WTC11 (cell line): ENCODE data around the gene PLPPR3. TPM values are rescaled to one million over a fixed set of nuclear protein-coding genes. Genes with fewer than 3 reads are reported as not detected.
"Not testable (repeated sequence)": the region's sequence is repeated elsewhere in the genome, so short reads cannot be mapped to it uniquely, and the experiment has no call there.

Experiments used
- ATAC-seq: fragments of 200-7000 bp; cut with Tn5 transposase; 2 replicates; pipeline ENCODE4 v1.10.0; 2021; ENCODE audit warnings: mild to moderate bottlenecking, moderate library complexity
- CTCF ChIA-PET: fragments of 300-600 bp; sonication (Branson Sonifier 250); formaldehyde crosslinking; loops from one replicate; lab custom pipeline; 2021; ENCODE audit warnings: antibody characterized with exemption; lab: Charles Lee
- POLR2A ChIA-PET: fragments of 350-600 bp; sonication (Branson Sonifier 250); formaldehyde crosslinking; loops from one replicate; lab custom pipeline; 2021; ENCODE audit warnings: antibody characterized with exemption; lab: Charles Lee
- DNase-seq: peaks from one replicate; pipeline ENCODE4 v3.0.0; 2021; ENCODE audit warnings: low spot score
- H3K27ac Mint-ChIP-seq: 2 replicates; pipeline ENCODE4 v1.8.0; 2021; ENCODE audit warnings: mixed read lengths
- H3K27me3 Mint-ChIP-seq: 2 replicates; pipeline ENCODE4 v1.8.0; 2021; ENCODE audit warnings: low read depth, mild to moderate bottlenecking, moderate library complexity, mixed read lengths
- H3K36me3 Mint-ChIP-seq: 2 replicates; pipeline ENCODE4 v1.8.0; 2021; ENCODE audit warnings: mixed read lengths
- H3K4me1 Mint-ChIP-seq: 2 replicates; pipeline ENCODE4 v1.8.0; 2022; ENCODE audit warnings: mixed read lengths
- H3K4me3 Mint-ChIP-seq: 2 replicates; pipeline ENCODE4 v1.8.0; 2021; ENCODE audit warnings: mild to moderate bottlenecking, moderate library complexity, mixed read lengths
- H3K9me3 Mint-ChIP-seq: 2 replicates; pipeline ENCODE4 v1.8.0; 2021; ENCODE audit warnings: mixed read lengths
- E2F1 ChIP-seq: sonication (generic); formaldehyde crosslinking; IDR thresholded peaks from 2 replicates; pipeline ENCODE4 v1.8.0; 2022; ENCODE audit warnings: mild to moderate bottlenecking, missing genetic modification reagents
- EMX1 ChIP-seq: fragments of 250-450 bp; sonication (Bioruptor Pico); IDR thresholded peaks from 2 replicates; pipeline ENCODE4 v1.8.0; 2021; ENCODE audit warnings: mild to moderate bottlenecking
- ERG ChIP-seq: fragments of 250-450 bp; sonication (Bioruptor Pico); IDR thresholded peaks from 2 replicates; pipeline ENCODE4 v1.8.0; 2021; ENCODE audit warnings: mild to moderate bottlenecking
- ETV6 ChIP-seq: sonication (generic); formaldehyde crosslinking; IDR thresholded peaks from 2 replicates; pipeline ENCODE4 v1.8.1; 2022; ENCODE audit warnings: mild to moderate bottlenecking, missing genetic modification reagents
- GABPB1 ChIP-seq: sonication (generic); formaldehyde crosslinking; IDR thresholded peaks from 2 replicates; pipeline ENCODE4 v1.8.1; 2023; ENCODE audit warnings: mild to moderate bottlenecking, missing genetic modification reagents
- HMGA2 ChIP-seq: fragments of 250-450 bp; sonication (Bioruptor Pico); IDR thresholded peaks from 2 replicates; pipeline ENCODE4 v1.4.0; 2021; ENCODE audit warnings: mild to moderate bottlenecking, moderate library complexity
- HMGXB4 ChIP-seq: sonication (generic); formaldehyde crosslinking; IDR thresholded peaks from 2 replicates; pipeline ENCODE4 v1.8.1; 2023; ENCODE audit warnings: mild to moderate bottlenecking, moderate library complexity, missing genetic modification reagents
- IRF1 ChIP-seq: sonication (generic); formaldehyde crosslinking; IDR thresholded peaks from 2 replicates; pipeline ENCODE4 v1.8.0; 2023; ENCODE audit warnings: missing genetic modification reagents
- JUN ChIP-seq: sonication (generic); formaldehyde crosslinking; IDR thresholded peaks from 2 replicates; pipeline ENCODE4 v1.8.0; 2023; ENCODE audit warnings: mild to moderate bottlenecking, missing genetic modification reagents
- MAX ChIP-seq: sonication (generic); formaldehyde crosslinking; IDR thresholded peaks from 2 replicates; pipeline ENCODE4 v1.8.0; 2022; ENCODE audit warnings: mild to moderate bottlenecking, missing genetic modification reagents
- ZBTB43 ChIP-seq: sonication (generic); formaldehyde crosslinking; IDR thresholded peaks from 2 replicates; pipeline ENCODE4 v1.8.1; 2023; ENCODE audit warnings: mild to moderate bottlenecking, missing genetic modification reagents
- ZNF138 ChIP-seq: sonication (generic); formaldehyde crosslinking; conservative IDR thresholded peaks from 2 replicates; pipeline ENCODE4 v1.8.1; 2022; ENCODE audit warnings: mild to moderate bottlenecking, moderate library complexity, missing genetic modification reagents
- ZNF396 ChIP-seq: fragments of 250-450 bp; sonication (Bioruptor Pico); IDR thresholded peaks from 2 replicates; pipeline ENCODE4 v1.8.0; 2021; ENCODE audit warnings: mild to moderate bottlenecking, moderate library complexity, borderline replicate concordance
- ZNF416 ChIP-seq: fragments of 250-450 bp; sonication (Bioruptor Pico); IDR thresholded peaks from 2 replicates; pipeline ENCODE4 v1.9.0; 2021; ENCODE audit warnings: mild to moderate bottlenecking, inconsistent platforms
- total RNA-seq: library from RNA; stranded (reverse); gene quantifications from 3 replicates; pipeline ENCODE4 v1.2.3, GENCODE V29; 2021

PLPPR3 gene
- total RNA-seq, 1 experiment from 2014 or later, result 60.6 TPM

- no peak overlapping the region for H3K27ac Mint-ChIP-seq
- ChIA-PET POLR2A (interaction anchor here (0.7 kb wide), 1 partner anchor 1645 kb away, joined by 5 read pairs; no protein-coding TSS in a partner anchor), CTCF (interaction anchor here (3.0 kb wide), 1 partner anchor 65 kb away, joined by 13 read pairs; no protein-coding TSS in a partner anchor)
- H3K4me1 Mint-ChIP-seq, result no peaks in the 10 kb centered on the region
- no peak for DNase-seq
- no peak for ATAC-seq
- TF ChIP-seq GABPB1 (CRISPR knock-in tag) (no peak), HMGA2 (CRISPR knock-in tag) (peak; percentile 97), JUN (no peak)
- peaks cover 20% of the 10 kb centered on the region for H3K27me3 Mint-ChIP-seq
- no peaks in the 10 kb centered on the region for H3K9me3 Mint-ChIP-seq
- no peaks in the 10 kb centered on the region for H3K36me3 Mint-ChIP-seq
- no peak overlapping the region for H3K4me3 Mint-ChIP-seq
Measured at GRCh38 chr19:854549-854948, 32.8 kb upstream of the PLPPR3 start.

- H3K4me1 Mint-ChIP-seq, H3K9me3 Mint-ChIP-seq, DNase-seq, H3K36me3 Mint-ChIP-seq, POLR2A ChIA-PET, ATAC-seq, H3K27ac Mint-ChIP-seq, H3K4me3 Mint-ChIP-seq: not testable (repeated sequence)
- H3K27me3 Mint-ChIP-seq, result peaks cover 14% of the 10 kb centered on the region
- CTCF ChIA-PET, result interaction anchor here (3.0 kb wide), 1 partner anchor 65 kb away, joined by 13 read pairs; no protein-coding TSS in a partner anchor
Measured at GRCh38 chr19:853614-854220, 32.0 kb upstream of the PLPPR3 start.

- ChIA-PET POLR2A (no interaction called here), CTCF (no interaction called here)
- Mint-ChIP-seq H3K27me3 (peaks cover 7% of the 10 kb centered on the region), H3K4me1 (no peaks in the 10 kb centered on the region), H3K36me3 (no peaks in the 10 kb centered on the region), H3K9me3 (no peaks in the 10 kb centered on the region), H3K4me3 (no peak overlapping the region), H3K27ac (no peak overlapping the region)
- no peak for TF ChIP-seq ZNF416 (CRISPR knock-in tag)
- TF ChIP-seq IRF1, result no peak
- no peak for TF ChIP-seq ZNF396 (CRISPR knock-in tag)
- TF ChIP-seq ERG (CRISPR knock-in tag), result no peak
- no peak for TF ChIP-seq ETV6 (CRISPR knock-in tag)
- TF ChIP-seq ZBTB43 (CRISPR knock-in tag), result no peak
- TF ChIP-seq EMX1 (CRISPR knock-in tag), result no peak
- no peak for TF ChIP-seq HMGXB4 (CRISPR knock-in tag)
- ATAC-seq (no peak), DNase-seq (peak; percentile 13)
Measured at GRCh38 chr19:853014-853585, 31.3 kb upstream of the PLPPR3 start.

GRCh38 chr19:852136-853013 is 30.6 kb upstream of the PLPPR3 start, which contains the start of gene ELANE:
Gene ELANE, plus strand, starts transcription at chr19:852303. Its CDS starts 26 bp downstream, at chr19:852329.
- no peak within 1 kb of the TSS for H3K27ac Mint-ChIP-seq
- ChIA-PET CTCF (no interaction called here), POLR2A (no interaction called here)
- no peaks in the 10 kb centered on the region for H3K9me3 Mint-ChIP-seq
- DNase-seq (peak; percentile 10), ATAC-seq (no peak)
- H3K4me1 Mint-ChIP-seq, result no peaks in the 10 kb centered on the region
- no peak within 1 kb of the TSS for H3K4me3 Mint-ChIP-seq
- no peaks in the 10 kb centered on the region for H3K36me3 Mint-ChIP-seq
- TF ChIP-seq MAX (CRISPR knock-in tag) (no peak), ZNF138 (CRISPR knock-in tag) (no peak), E2F1 (CRISPR knock-in tag) (no peak)
- peaks cover under 1% of the 10 kb centered on the region; the same call in 1 of the 2 replicates for H3K27me3 Mint-ChIP-seq
